Measurements from ENCODE around the gene TTC39A.

DNA sequence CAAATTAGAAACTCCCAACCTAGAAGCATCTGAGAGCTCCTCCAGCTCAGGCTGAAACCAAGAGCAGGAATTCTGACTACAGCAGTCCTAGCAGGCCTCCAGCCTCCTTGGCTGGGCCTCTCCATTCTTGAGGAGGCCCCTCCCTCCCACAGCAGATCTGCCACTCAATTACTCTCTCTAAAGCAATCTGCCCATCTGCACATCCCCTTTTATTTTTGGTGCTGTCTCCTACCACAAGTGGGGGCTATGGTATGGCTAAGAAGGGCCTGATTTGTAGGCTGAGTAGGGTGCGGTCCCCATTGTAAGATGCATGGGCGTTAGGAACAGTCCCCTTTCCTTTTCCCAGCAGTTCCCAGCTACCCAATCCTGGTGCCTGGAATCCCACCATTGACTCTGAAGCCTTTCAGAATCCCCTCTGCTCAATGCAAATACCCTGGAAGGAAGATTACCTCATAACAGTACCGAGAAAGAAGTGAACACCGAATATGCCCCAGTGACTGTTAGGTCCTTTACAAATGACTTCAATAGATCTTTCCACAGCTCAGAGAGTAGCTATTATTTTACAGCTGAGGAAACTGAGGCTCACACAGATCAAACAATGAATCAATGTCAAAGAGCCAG, 11.6 kb upstream of the TTC39A start:
- TF ChIP-seq, protein P1, sequence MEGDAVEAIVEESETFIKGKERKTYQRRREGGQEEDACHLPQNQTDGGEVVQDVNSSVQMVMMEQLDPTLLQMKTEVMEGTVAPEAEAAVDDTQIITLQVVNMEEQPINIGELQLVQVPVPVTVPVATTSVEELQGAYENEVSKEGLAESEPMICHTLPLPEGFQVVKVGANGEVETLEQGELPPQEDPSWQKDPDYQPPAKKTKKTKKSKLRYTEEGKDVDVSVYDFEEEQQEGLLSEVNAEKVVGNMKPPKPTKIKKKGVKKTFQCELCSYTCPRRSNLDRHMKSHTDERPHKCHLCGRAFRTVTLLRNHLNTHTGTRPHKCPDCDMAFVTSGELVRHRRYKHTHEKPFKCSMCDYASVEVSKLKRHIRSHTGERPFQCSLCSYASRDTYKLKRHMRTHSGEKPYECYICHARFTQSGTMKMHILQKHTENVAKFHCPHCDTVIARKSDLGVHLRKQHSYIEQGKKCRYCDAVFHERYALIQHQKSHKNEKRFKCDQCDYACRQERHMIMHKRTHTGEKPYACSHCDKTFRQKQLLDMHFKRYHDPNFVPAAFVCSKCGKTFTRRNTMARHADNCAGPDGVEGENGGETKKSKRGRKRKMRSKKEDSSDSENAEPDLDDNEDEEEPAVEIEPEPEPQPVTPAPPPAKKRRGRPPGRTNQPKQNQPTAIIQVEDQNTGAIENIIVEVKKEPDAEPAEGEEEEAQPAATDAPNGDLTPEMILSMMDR (IDR thresholded peaks at IDR 0.05): no peak
- no peak for TF ChIP-seq POLR2A (IDR thresholded peaks at IDR 0.05)

Measured in adrenal gland (tissue), 5 donors.